Measurements from ENCODE around the gene SPAAR.
"Not testable (repeated sequence)": the region's sequence is repeated elsewhere in the genome, so short reads cannot be mapped to it uniquely, and the experiment has no call there.

The SPAAR gene

GRCh38 chr9:35923598-35923926, 14.3 kb downstream of the SPAAR start:
- no peak for DNase-seq (ENCODE audit: low read depth in 2 of 2)

- DNase-seq (ENCODE audit: low read depth in 2 of 2) = no peak
Measured at GRCh38 chr9:35923927-35924763, 14.9 kb downstream of the SPAAR start.

GRCh38 chr9:35928591-35929452, 19.5 kb downstream of the SPAAR start:
- no peak for DNase-seq (ENCODE audit: low read depth in 2 of 2)

GRCh38 chr9:35929453-35929718, 20.1 kb downstream of the SPAAR start:
- DNase-seq (ENCODE audit: low read depth in 2 of 2) = no peak

GRCh38 chr9:35930521-35930920, 21.2 kb downstream of the SPAAR start:
- no peak for DNase-seq (ENCODE audit: low read depth in 2 of 2)

GRCh38 chr9:35930989-35931388, 21.7 kb downstream of the SPAAR start:
- no peak for DNase-seq (ENCODE audit: low read depth in 2 of 2)

GRCh38 chr9:35932735-35933134, 23.4 kb downstream of the SPAAR start:
- no peak for DNase-seq (ENCODE audit: low read depth in 2 of 2)

- DNase-seq (ENCODE audit: low read depth in 2 of 2) = no peak
Measured at GRCh38 chr9:35933550-35934067, 24.3 kb downstream of the SPAAR start.

GRCh38 chr9:35934069-35934468, 24.8 kb downstream of the SPAAR start:
- DNase-seq (ENCODE audit: low read depth in 2 of 2) = not testable (repeated sequence)

GRCh38 chr9:35935261-35935660, 26.0 kb downstream of the SPAAR start:
- DNase-seq (ENCODE audit: low read depth in 2 of 2) = no peak

GRCh38 chr9:35935755-35936509, 26.6 kb downstream of the SPAAR start:
- DNase-seq (ENCODE audit: low read depth in 2 of 2) = no peak

GRCh38 chr9:35937227-35937626, 27.9 kb downstream of the SPAAR start:
- no peak for DNase-seq (ENCODE audit: low read depth in 2 of 2)

- DNase-seq (ENCODE audit: low read depth in 2 of 2) = no peak
Measured at GRCh38 chr9:35938474-35939356, 29.4 kb downstream of the SPAAR start.

GRCh38 chr9:35939679-35940250, 30.5 kb downstream of the SPAAR start:
- no peak for DNase-seq (ENCODE audit: low read depth in 2 of 2)

- no peak for DNase-seq (ENCODE audit: low read depth in 2 of 2)
Measured at GRCh38 chr9:35940458-35941407, 31.4 kb downstream of the SPAAR start.

- DNase-seq (ENCODE audit: low read depth in 2 of 2) = no peak
Measured at GRCh38 chr9:35942286-35942685, 33.0 kb downstream of the SPAAR start.

GRCh38 chr9:35944173-35944572, 34.9 kb downstream of the SPAAR start:
- DNase-seq (ENCODE audit: low read depth in 2 of 2) = no peak

GRCh38 chr9:35944841-35945240, 35.6 kb downstream of the SPAAR start:
- DNase-seq (ENCODE audit: low read depth in 2 of 2) = no peak

GRCh38 chr9:35945341-35946018, 36.2 kb downstream of the SPAAR start:
- peak; percentile 58 to 66 for DNase-seq (ENCODE audit: low read depth in 2 of 2)

Measured in stimulated activated CD4-positive, alpha-beta T cell treated with anti-CD3 and anti-CD28 coated beads, Interleukin-1b, Interleukin-23, amount 100 ng/mL, for 4 hours (primary cell).